Activated CD8-positive, alpha-beta T cell treated with anti-CD3 and anti-CD28 coated beads for 36 hours (primary cell): ENCODE data around the gene CATSPERD. TPM values are rescaled to one million over a fixed set of nuclear protein-coding genes. Genes with fewer than 3 reads are reported as not detected.

Experiments used
- ATAC-seq: fragments of 200-7000 bp; cut with Tn5 transposase; one replicate; pipeline ENCODE4 v1.10.0; 2021; ENCODE audit warnings: mild to moderate bottlenecking, moderate library complexity
- CTCF ChIA-PET: fragments of 350-600 bp; sonication (Branson Sonifier 250); formaldehyde crosslinking; loops from one replicate; lab custom pipeline; 2021; ENCODE audit warnings: antibody characterized with exemption; lab: Charles Lee
- POLR2A ChIA-PET: fragments of 350-600 bp; sonication (Branson Sonifier 250); formaldehyde crosslinking; loops from one replicate; lab custom pipeline; 2021; ENCODE audit warnings: antibody characterized with exemption; lab: Charles Lee
- DNase-seq: peaks from one replicate; pipeline ENCODE4 v3.0.0-alpha.2; 2020
- H3K27ac Mint-ChIP-seq: one replicate; pipeline ENCODE4 v1.8.0; 2021; ENCODE audit warnings: mild to moderate bottlenecking, mixed read lengths
- H3K27me3 Mint-ChIP-seq: one replicate; pipeline ENCODE4 v1.8.0; 2021; ENCODE audit warnings: mixed read lengths
- H3K36me3 Mint-ChIP-seq: one replicate; pipeline ENCODE4 v1.8.0; 2021; ENCODE audit warnings: low read depth, mixed read lengths
- H3K4me1 Mint-ChIP-seq: one replicate; pipeline ENCODE4 v1.8.0; 2021; ENCODE audit warnings: low read depth, mixed read lengths
- H3K4me3 Mint-ChIP-seq: one replicate; pipeline ENCODE4 v1.8.0; 2021; ENCODE audit warnings: mild to moderate bottlenecking, moderate library complexity, mixed read lengths
- H3K9me3 Mint-ChIP-seq: one replicate; pipeline ENCODE4 v1.8.0; 2021; ENCODE audit warnings: mixed read lengths
- CTCF ChIP-seq: fragments of 200-600 bp; IDR thresholded peaks from one replicate; pipeline ENCODE4 v1.8.0; 2022; ENCODE audit warnings: antibody characterized with exemption, mild to moderate bottlenecking
- intact Hi-C: fragments of 100-400 bp; cut with micrococcal nuclease; formaldehyde crosslinking; loops from one replicate; pipeline ENCODE4 v1.10.0; 2022
- total RNA-seq, 2 experiments: library from RNA; stranded (reverse); gene quantifications; one replicate each; pipeline ENCODE4 v1.2.3, GENCODE V29; 2021

Gene CATSPERD
- total RNA-seq, 2 experiments from 2014 or later, result not detected

GRCh38 chr19:5678071-5678718 lies 42.2 kb upstream of the CATSPERD start:
- Mint-ChIP-seq H3K27ac (no peak overlapping the region), H3K9me3 (no peaks in the 10 kb centered on the region), H3K36me3 (peaks cover 13% of the 10 kb centered on the region), H3K4me3 (no peak overlapping the region), H3K4me1 (peaks cover 15% of the 10 kb centered on the region), H3K27me3 (no peaks in the 10 kb centered on the region)
- POLR2A ChIA-PET, result interaction anchor here (2.2 to 2.5 kb wide), 2 partner anchors 9 to 13 kb away, joined by 9 to 10 read pairs; no protein-coding TSS in a partner anchor
- no peak for TF ChIP-seq CTCF
- CTCF ChIA-PET, result no interaction called here
- intact Hi-C loops, result no loop called here
- ATAC-seq, result no peak
- DNase-seq, result no peak

GRCh38 chr19:5679289-5680083 lies 41.0 kb upstream of the CATSPERD start:
- H3K27me3 Mint-ChIP-seq, result no peaks in the 10 kb centered on the region
- H3K36me3 Mint-ChIP-seq, result peaks cover 8% of the 10 kb centered on the region
- TF ChIP-seq CTCF, result no peak
- no peaks in the 10 kb centered on the region for H3K9me3 Mint-ChIP-seq
- peaks cover 15% of the 10 kb centered on the region for H3K4me1 Mint-ChIP-seq
- DNase-seq (no peak), ATAC-seq (no peak)
- peak overlapping the region; percentile 96 for H3K4me3 Mint-ChIP-seq
- POLR2A ChIA-PET, result interaction anchor here (0.9 to 2.5 kb wide), 7 partner anchors 8 to 55 kb away, joined by 3 to 9 read pairs (median 4); partner anchors contain the start of gene RPL36
- intact Hi-C loops, result loop anchor here (5.0 kb wide), 1 partner anchor 57 kb away; the partner anchor contains the start of genes SAFB and SAFB2
- peak overlapping the region; percentile 95 for H3K27ac Mint-ChIP-seq
- CTCF ChIA-PET, result interaction anchor here (1.2 kb wide), 1 partner anchor 10 kb away, joined by 4 read pairs; no protein-coding TSS in a partner anchor

- ChIA-PET POLR2A (interaction anchor here (0.9 to 2.5 kb wide), 6 partner anchors 9 to 38 kb away, joined by 3 to 9 read pairs (median 4); partner anchors contain the start of gene RPL36), CTCF (interaction anchor here (1.2 kb wide), 1 partner anchor 10 kb away, joined by 4 read pairs; no protein-coding TSS in a partner anchor)
These were observed 40.4 kb upstream of the CATSPERD start for GRCh38 chr19:5680084-5680436.

GRCh38 chr19:5680437-5681368 lies 39.7 kb upstream of the CATSPERD start, which contains the start of the genes HSD11B1L and MICOS13:
Gene HSD11B1L, plus strand, starts transcription at chr19:5681027. Its CDS starts 3,806 bp downstream, at chr19:5684833.
Gene MICOS13, minus strand, starts transcription at chr19:5680516. Its CDS starts 30 bp downstream, at chr19:5680486.
- ATAC-seq, result peak; percentile 95

More at GRCh38 chr19:5680084-5680436, 40.4 kb upstream of the CATSPERD start:
- no peaks in the 10 kb centered on the region for H3K9me3 Mint-ChIP-seq
- intact Hi-C loops, result loop anchor here (5.0 kb wide), 1 partner anchor 58 kb away; the partner anchor contains the start of genes SAFB and SAFB2
- TF ChIP-seq CTCF, result no peak
- peak overlapping the region; percentile 95 for H3K27ac Mint-ChIP-seq
- peaks cover 8% of the 10 kb centered on the region for H3K36me3 Mint-ChIP-seq
- H3K4me3 Mint-ChIP-seq, result peak overlapping the region; percentile 96
- ATAC-seq (peak; percentile 0), DNase-seq (no peak)
- H3K27me3 Mint-ChIP-seq, result no peaks in the 10 kb centered on the region
- peaks cover 15% of the 10 kb centered on the region for H3K4me1 Mint-ChIP-seq

More at GRCh38 chr19:5680437-5681368, 39.7 kb upstream of the CATSPERD start, which contains the start of the genes HSD11B1L and MICOS13:
- Mint-ChIP-seq H3K27ac (peak within 1 kb of the TSS; percentile 95), H3K4me3 (peak within 1 kb of the TSS; percentile 96), H3K36me3 (peaks cover 8% of the 10 kb centered on the region), H3K9me3 (no peaks in the 10 kb centered on the region), H3K27me3 (no peaks in the 10 kb centered on the region), H3K4me1 (peaks cover 15% of the 10 kb centered on the region)
- CTCF ChIA-PET, result no interaction called here
- peak; percentile 99 for DNase-seq
- no peak for TF ChIP-seq CTCF
- POLR2A ChIA-PET, result interaction anchor here (2.2 to 20.6 kb wide), 3 partner anchors 10 to 32 kb away, joined by 9 to 516 read pairs (median 14); partner anchors contain the start of genes CATSPERD, LONP1 and RPL36
- intact Hi-C loops, result loop anchor here (5.0 kb wide), 1 partner anchor 58 kb away; the partner anchor contains the start of genes SAFB and SAFB2
